ENCODE data around the gene DIAPH2.

DIAPH2 gene

GRCh38 chrX:97628807-97629596, 944.4 kb downstream of the DIAPH2 start:
- Histone ChIP-seq H3K4me1 (ENCODE audit: low read length) (no peaks in the 10 kb centered on the region), H3K9me3 (replicated peaks; ENCODE audit: insufficient read depth, low read length) (no peaks in the 10 kb centered on the region), H2AFZ (ENCODE audit: low read length) (no peak overlapping the region), H3F3A (ENCODE audit: insufficient read depth, low read length) (no peaks in the 10 kb centered on the region), H3K27ac (ENCODE audit: low read length) (no peak overlapping the region), H3K27me3 (replicated peaks; ENCODE audit: insufficient read depth, low read length) (no peaks in the 10 kb centered on the region), H3K36me3 (replicated peaks; ENCODE audit: insufficient read depth, low read length) (no peaks in the 10 kb centered on the region), H3K9ac (ENCODE audit: low read length) (no peak overlapping the region), H3K79me2 (ENCODE audit: low read length) (no peaks in the 10 kb centered on the region), H3K9me2 (replicated peaks; ENCODE audit: insufficient read depth, low read length) (no peaks in the 10 kb centered on the region), H3K4me3 (ENCODE audit: low read length) (no peak overlapping the region), H3K4me2 (ENCODE audit: low read depth, low read length) (no peak overlapping the region), H4K20me1 (ENCODE audit: insufficient read depth, low read length) (no peaks in the 10 kb centered on the region)
- DNase-seq: no peak
- no peak for TF ChIP-seq EZH2phosphoT487 (IDR thresholded peaks at IDR 0.05; ENCODE audit: low read length)
- no peak for TF ChIP-seq CTCF (IDR thresholded peaks at IDR 0.05; ENCODE audit: low read length)
- TF ChIP-seq EZH2 (optimal IDR thresholded peaks at IDR 0.05; ENCODE audit: low read depth, low read length): no peak

DNA sequence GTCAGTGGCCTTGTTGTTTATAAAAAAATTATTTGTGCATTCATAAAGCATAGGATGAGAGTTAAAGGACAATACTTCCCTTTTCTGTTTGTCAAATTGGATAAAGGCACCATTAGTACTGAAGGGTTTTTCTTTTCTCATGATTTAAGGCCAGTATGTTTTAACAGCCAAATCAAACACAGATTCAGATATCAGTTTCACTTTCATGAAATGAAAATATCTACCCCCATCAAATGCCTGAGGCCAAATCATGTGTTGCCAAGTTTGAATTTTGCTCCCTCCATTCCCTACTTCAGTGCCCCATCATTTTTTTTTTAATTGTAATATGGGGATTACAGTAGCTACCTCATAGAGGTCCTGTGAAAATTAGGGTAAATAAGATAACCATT, 944.9 kb downstream of the DIAPH2 start:
- no peaks in the 10 kb centered on the region for H3K9me2 ChIP-seq (replicated peaks; ENCODE audit: insufficient read depth, low read length)
- H3K9ac ChIP-seq (ENCODE audit: low read length): no peak overlapping the region
- H3K27ac ChIP-seq (ENCODE audit: low read length): no peak overlapping the region
- no peaks in the 10 kb centered on the region for H3K79me2 ChIP-seq (ENCODE audit: low read length)
- H4K20me1 ChIP-seq (ENCODE audit: insufficient read depth, low read length): no peaks in the 10 kb centered on the region
- DNase-seq: no peak
- no peak overlapping the region for H2AFZ ChIP-seq (ENCODE audit: low read length)
- no peaks in the 10 kb centered on the region for H3K36me3 ChIP-seq (replicated peaks; ENCODE audit: insufficient read depth, low read length)
- TF ChIP-seq EZH2phosphoT487 (IDR thresholded peaks at IDR 0.05; ENCODE audit: low read length) (no peak), EZH2 (optimal IDR thresholded peaks at IDR 0.05; ENCODE audit: low read depth, low read length) (no peak), CTCF (IDR thresholded peaks at IDR 0.05; ENCODE audit: low read length) (no peak)
- no peaks in the 10 kb centered on the region for H3K4me1 ChIP-seq (ENCODE audit: low read length)
- no peak overlapping the region for H3K4me3 ChIP-seq (ENCODE audit: low read length)
- no peaks in the 10 kb centered on the region for H3K27me3 ChIP-seq (replicated peaks; ENCODE audit: insufficient read depth, low read length)
- H3F3A ChIP-seq (ENCODE audit: insufficient read depth, low read length): no peaks in the 10 kb centered on the region
- H3K9me3 ChIP-seq (replicated peaks; ENCODE audit: insufficient read depth, low read length): no peaks in the 10 kb centered on the region
- no peak overlapping the region for H3K4me2 ChIP-seq (ENCODE audit: low read depth, low read length)

DNA sequence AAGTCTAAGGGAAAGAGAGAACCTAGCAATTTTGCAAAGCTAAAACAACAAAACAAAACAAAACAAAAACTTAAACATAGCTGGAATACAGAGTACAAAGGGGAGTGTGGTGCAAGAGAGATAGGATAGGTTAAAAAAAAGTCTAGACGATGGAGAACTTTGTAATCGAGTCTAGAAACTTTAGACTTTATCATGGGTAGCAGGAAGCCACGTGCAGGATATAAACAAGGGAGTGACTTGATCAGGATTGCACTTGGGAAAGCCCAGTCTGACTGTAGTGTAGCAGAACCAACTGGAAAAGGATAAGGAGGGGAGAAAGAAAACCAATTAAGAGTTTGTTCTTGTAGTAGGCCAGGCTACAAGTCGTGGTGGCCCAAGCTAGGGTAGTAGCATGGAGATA, 949.2 kb downstream of the DIAPH2 start:
- no peak overlapping the region for H3K9ac ChIP-seq (ENCODE audit: low read length)
- no peaks in the 10 kb centered on the region for H3K79me2 ChIP-seq (ENCODE audit: low read length)
- 0 out of 2 replicates have a peak, but pooled peaks cover 5% of the 10 kb centered on the region for H3K4me1 ChIP-seq (ENCODE audit: low read length)
- TF ChIP-seq EZH2 (optimal IDR thresholded peaks at IDR 0.05; ENCODE audit: low read depth, low read length) (no peak), CTCF (IDR thresholded peaks at IDR 0.05; ENCODE audit: low read length) (no peak), EZH2phosphoT487 (IDR thresholded peaks at IDR 0.05; ENCODE audit: low read length) (no peak)
- H4K20me1 ChIP-seq (ENCODE audit: insufficient read depth, low read length): no peaks in the 10 kb centered on the region
- H3K9me3 ChIP-seq (replicated peaks; ENCODE audit: insufficient read depth, low read length): no peaks in the 10 kb centered on the region
- no peaks in the 10 kb centered on the region for H3F3A ChIP-seq (ENCODE audit: insufficient read depth, low read length)
- no peaks in the 10 kb centered on the region for H3K36me3 ChIP-seq (replicated peaks; ENCODE audit: insufficient read depth, low read length)
- no peak overlapping the region for H3K4me2 ChIP-seq (ENCODE audit: low read depth, low read length)
- H3K27me3 ChIP-seq (replicated peaks; ENCODE audit: insufficient read depth, low read length): no peaks in the 10 kb centered on the region
- H3K27ac ChIP-seq (ENCODE audit: low read length): no peak overlapping the region
- no peak overlapping the region for H3K4me3 ChIP-seq (ENCODE audit: low read length)
- no peak for DNase-seq
- H3K9me2 ChIP-seq (replicated peaks; ENCODE audit: insufficient read depth, low read length): no peaks in the 10 kb centered on the region
- H2AFZ ChIP-seq (ENCODE audit: low read length): no peak overlapping the region
